Activated CD8-positive, alpha-beta memory T cell treated with anti-CD3 and anti-CD28 coated beads, Interleukin-2, amount 50 U/mL, for 1 hour (primary cell): ENCODE data around the gene RGS3.

Source experiments
- DNase-seq: peaks from one replicate; pipeline ENCODE4 v3.0.0-alpha.2; 2020; ENCODE audit errors: extremely low read depth

RGS3 gene

DNA sequence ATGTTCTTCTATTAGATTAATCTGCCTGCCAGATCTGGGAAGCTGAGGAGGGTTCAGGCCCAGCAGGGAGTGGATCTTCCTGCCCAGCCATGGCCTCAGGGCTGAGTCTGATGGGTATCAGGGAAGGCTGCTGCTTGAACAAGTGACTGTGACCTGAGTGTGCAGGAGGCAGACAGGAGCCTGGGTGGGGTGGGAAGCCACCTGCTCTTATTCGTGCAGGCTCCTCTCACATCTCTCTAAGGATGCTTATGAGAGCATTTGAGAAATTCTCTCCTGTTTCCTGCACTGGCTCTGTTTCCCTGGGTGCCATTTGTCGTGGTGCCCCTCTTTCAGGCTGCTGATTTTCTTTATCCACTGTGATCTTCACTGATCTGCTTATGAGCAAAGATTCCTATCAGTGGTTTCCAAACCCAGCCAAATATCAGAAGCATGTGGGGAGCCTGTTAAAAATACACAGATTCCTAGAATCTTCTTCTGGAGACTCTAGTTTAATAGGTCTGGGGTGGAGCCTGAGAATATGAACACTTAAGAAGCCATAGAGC lies 2.1 kb downstream of the RGS3 start:
- DNase-seq, result no peak

- DNase-seq, result no peak
Observed at GRCh38 chr9:113467183-113467582, 3.7 kb downstream of the RGS3 start.

DNA sequence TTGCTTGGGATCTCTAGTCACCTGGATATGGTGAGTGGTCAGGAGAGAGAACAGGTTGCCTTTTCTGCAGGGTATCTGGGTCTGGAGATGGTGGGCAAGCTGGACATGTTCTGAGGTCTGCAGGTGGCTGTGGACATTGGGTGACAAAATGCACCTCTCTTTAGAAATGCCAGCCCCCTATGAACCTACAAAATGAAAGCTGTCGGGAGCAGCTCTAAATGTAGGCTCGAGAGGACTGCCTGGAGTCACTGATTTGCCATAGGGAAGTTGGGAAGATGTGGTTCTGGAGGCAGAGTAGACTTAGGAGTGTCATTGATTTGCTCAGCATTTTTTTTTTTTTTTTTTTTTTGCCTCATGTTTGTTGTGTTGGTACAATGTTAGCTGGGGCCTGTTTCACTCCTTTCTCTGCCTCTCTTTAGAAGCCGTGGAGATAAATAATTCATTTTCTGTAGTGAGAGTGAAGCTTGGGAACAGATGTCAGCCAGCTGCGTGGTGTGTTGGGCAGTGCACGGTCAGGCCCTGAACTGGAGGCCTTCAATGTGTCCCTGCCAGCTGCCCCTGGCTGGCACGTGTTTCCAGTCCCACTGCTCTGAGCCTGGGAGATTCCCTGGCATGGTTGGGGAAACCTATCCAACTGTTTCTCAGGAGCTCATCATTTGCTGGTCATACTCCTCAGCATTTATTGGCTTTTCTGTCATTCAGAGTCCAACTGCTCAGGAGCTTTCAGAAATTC lies 5.4 kb downstream of the RGS3 start:
- no peak for DNase-seq

GRCh38 chr9:113471143-113471542 lies 7.6 kb downstream of the RGS3 start:
- no peak for DNase-seq

GRCh38 chr9:113471566-113471965 lies 8.0 kb downstream of the RGS3 start:
- DNase-seq, result no peak

- DNase-seq, result no peak
Observed at GRCh38 chr9:113472199-113472598, 8.7 kb downstream of the RGS3 start.

DNA sequence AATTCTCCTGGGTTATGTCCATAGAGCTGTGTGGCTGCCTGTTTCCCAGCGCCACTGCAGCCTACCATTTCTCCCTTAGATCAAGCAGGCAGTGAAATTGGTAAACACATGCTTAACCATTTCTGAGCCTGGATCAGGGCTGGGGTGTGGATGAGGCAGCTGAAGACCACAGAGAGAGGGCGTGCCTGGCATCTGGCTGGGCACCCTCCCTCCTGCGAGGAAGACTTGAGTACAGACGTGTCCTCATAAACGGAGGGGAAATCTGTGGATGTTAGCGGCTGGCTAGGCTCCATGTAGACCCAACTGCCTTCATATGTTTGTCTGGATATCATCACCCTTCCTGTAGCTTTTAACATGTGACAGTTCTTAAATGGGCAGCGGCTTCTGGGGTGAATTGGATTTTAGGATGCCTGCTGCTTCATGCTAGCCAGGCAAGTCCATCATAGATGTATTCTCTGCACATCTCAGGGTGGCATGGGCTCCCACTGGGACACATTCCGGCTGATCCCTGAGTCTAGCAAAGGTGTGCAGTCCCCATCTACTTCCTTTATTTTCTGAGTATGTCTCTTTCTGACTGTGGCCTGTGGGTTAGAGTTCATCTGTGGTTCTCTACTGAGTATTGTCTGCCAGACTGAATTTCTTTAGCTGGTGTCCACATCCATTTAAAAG lies 11.0 kb downstream of the RGS3 start:
- DNase-seq, result no peak

- no peak for DNase-seq
Observed at GRCh38 chr9:113475031-113475430, 11.5 kb downstream of the RGS3 start.

DNA sequence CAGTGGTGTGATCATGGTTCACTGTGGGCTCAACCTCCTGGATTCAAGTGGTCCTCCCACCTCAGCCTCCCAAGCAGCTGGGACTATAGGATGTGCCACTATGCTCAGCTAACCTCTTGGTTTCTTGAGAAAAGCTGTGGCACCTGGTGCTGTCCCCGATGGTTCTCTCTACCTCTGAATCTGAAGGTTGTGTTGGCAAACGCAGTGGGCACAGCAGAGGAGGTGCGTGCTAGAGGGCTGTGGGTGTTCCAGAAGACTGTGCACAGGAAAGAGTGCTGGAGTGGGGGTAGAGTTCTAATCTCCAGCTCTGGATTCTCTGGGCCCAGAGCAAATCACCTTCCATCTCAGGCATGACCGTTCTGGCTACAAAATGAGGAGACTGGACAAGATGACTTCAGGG lies 12.5 kb downstream of the RGS3 start:
- no peak for DNase-seq

GRCh38 chr9:113476511-113476916 lies 13.0 kb downstream of the RGS3 start:
- DNase-seq, result no peak

GRCh38 chr9:113477058-113477457 lies 13.5 kb downstream of the RGS3 start:
- DNase-seq, result no peak

GRCh38 chr9:113477661-113478060 lies 14.1 kb downstream of the RGS3 start:
- no peak for DNase-seq

DNA sequence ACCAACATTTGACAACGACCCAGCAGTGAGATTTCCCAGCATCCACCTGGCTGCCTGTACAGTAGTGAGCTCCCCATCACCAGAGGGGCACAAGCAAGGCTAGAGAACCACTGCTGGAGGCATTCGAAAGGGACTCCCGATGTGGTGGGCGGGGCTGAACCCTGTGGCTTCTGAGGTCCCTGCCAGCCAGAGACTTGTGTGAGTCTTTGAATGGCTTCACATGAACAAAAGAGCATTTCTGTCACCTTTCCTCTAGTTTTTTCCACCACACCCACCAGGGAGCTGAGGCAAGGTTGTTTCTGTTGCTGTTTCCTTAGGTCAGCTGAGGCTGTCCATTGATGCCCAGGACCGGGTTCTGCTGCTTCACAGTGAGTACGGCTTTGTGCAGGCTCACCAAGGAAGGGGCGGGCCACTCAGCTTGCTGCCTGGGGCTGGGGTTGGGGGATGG lies 15.7 kb downstream of the RGS3 start:
- no peak for DNase-seq

GRCh38 chr9:113480612-113481011 lies 17.1 kb downstream of the RGS3 start:
- no peak for DNase-seq

GRCh38 chr9:113481176-113481787 lies 17.8 kb downstream of the RGS3 start:
- no peak for DNase-seq

DNA sequence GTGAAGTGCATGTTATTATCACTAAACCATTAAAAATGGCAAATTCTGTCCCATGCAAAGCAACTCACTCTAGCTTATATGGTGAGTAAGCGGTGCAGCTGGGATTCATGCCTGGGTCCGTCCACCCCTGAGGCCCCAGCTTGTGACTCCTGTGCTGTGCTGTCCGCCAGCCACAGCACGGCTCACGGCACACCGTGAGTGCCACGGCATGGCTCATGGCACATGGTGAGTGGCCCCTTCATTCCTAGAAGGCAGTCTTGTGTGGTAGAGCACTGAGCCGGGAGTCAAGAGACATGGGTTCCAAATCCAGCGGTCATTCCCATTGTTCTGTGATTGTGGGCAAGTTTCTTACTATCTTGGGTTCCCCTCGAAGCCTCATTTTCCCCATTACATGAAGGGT lies 18.8 kb downstream of the RGS3 start:
- DNase-seq, result no peak

GRCh38 chr9:113482991-113483675 lies 19.6 kb downstream of the RGS3 start:
- DNase-seq, result no peak

GRCh38 chr9:113483676-113484257 lies 20.2 kb downstream of the RGS3 start:
- no peak for DNase-seq

GRCh38 chr9:113484258-113484730 lies 20.8 kb downstream of the RGS3 start:
- no peak for DNase-seq

DNA sequence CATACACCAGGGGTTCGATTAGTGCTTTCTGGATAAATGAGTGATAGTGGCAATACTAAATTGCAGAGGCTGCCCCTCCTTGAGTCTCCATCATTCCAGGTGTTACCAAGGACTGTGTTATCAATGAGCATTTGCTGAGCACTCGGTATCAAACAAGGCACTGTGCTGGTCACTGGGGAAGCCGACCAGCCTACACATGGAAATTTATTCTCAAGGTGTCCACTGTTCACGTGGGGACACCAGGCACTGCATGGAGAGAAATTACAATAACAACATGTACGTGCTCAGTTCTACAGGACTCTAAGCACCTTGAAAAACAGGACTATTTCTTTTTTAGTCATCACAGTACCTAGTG lies 22.2 kb downstream of the RGS3 start:
- DNase-seq, result no peak

- no peak for DNase-seq
Observed at GRCh38 chr9:113486327-113486726, 22.8 kb downstream of the RGS3 start.

DNA sequence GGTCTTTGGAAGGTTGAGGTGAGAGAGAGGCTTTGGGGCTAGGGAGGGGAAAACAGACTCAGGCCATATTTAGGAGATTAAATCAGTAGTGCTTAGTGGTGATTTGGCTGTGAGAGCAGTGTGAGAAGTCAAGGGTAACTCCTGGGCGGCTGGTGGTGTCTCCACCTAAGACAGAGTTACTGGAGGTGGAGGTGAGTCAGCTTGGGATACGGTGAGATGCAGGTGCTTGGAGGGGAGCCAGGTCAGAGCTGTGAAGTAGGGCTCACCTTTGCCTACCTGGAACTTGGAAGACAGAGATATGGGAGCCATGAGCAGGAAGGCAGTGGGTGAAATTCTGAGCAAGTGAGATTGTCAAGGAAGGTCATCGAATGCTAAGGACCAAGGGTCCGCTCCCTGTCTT lies 24.5 kb downstream of the RGS3 start:
- no peak for DNase-seq
